ENCODE data around the gene CAPN8.

The CAPN8 gene

GRCh38 chr1:223712194-223712849 is 46.8 kb upstream of the CAPN8 start, which contains the start of gene CAPN2:
CAPN2 (plus strand) TSS chr1:223712539; CDS start chr1:223712641, 102 bp downstream.
- H3K36me3 ChIP-seq (ENCODE audit: control insufficient read depth in 4 of 4, insufficient read depth in 4 of 4, low read length in 3 of 4), result no peaks in the 10 kb centered on the region
- H3K4me3 ChIP-seq (ENCODE audit: control insufficient read depth in 1 of 7, extremely low read depth in 1 of 7, insufficient read depth in 4 of 7, low read depth in 2 of 7, low read length in 6 of 7), result peak within 1 kb of the TSS; percentile 44 to 82 (median 68)
- peak; percentile 72 to 80 (median 76) for DNase-seq
- no peaks in the 10 kb centered on the region for H3K9me3 ChIP-seq (ENCODE audit: control extremely low read depth in 1 of 5, control insufficient read depth in 4 of 5, insufficient read depth in 2 of 5, low read depth in 1 of 5, low read length in 4 of 5)
- H3K27ac ChIP-seq (ENCODE audit: insufficient read depth in 1 of 2, low read depth in 1 of 2, low read length in 2 of 2, poor library complexity in 1 of 2, severe bottlenecking in 2 of 2), result peak within 1 kb of the TSS in 1 of 2 experiments; percentile 60
- H3K27me3 ChIP-seq (replicated peaks in 2 of 5; ENCODE audit: control insufficient read depth in 4 of 5, insufficient read depth in 5 of 5, low read length in 4 of 5), result peaks cover 0 to 2% (median 0%) of the 10 kb centered on the region in 5 experiments
- ChIA-PET CTCF (interaction anchor here (1.0 to 4.5 kb wide), 13 partner anchors 9 to 64 kb away, joined by 3 to 41 read pairs (median 5); no protein-coding TSS in a partner anchor), POLR2A (interaction anchor here (0.6 to 1.2 kb wide), 2 partner anchors 18 to 37 kb away, joined by 3 to 5 read pairs; no protein-coding TSS in a partner anchor)
- WGBS (ENCODE audit: insufficient coverage), result under 1% methylated on average over 74 of the region's 74 CpGs
- H3K4me1 ChIP-seq (ENCODE audit: control extremely low read depth in 1 of 4, control insufficient read depth in 4 of 4, insufficient read depth in 4 of 4, low read length in 3 of 4), result peaks cover 0 to 35% (median 27%) of the 10 kb centered on the region in 4 experiments

GRCh38 chr1:223711747-223712193 is 46.3 kb upstream of the CAPN8 start:
- peak in 2 of 3 donors; percentile 64 to 69 for DNase-seq
- H3K4me1 ChIP-seq (ENCODE audit: control extremely low read depth in 1 of 4, control insufficient read depth in 4 of 4, insufficient read depth in 4 of 4, low read length in 3 of 4), result peaks cover 0 to 31% (median 25%) of the 10 kb centered on the region in 4 experiments
- ChIA-PET POLR2A (interaction anchor here (0.6 to 1.2 kb wide), 2 partner anchors 18 to 38 kb away, joined by 3 to 5 read pairs; no protein-coding TSS in a partner anchor), CTCF (interaction anchor here (1.0 to 4.5 kb wide), 11 partner anchors 10 to 65 kb away, joined by 3 to 41 read pairs (median 5); no protein-coding TSS in a partner anchor)
- H3K36me3 ChIP-seq (ENCODE audit: control insufficient read depth in 4 of 4, insufficient read depth in 4 of 4, low read length in 3 of 4), result no peaks in the 10 kb centered on the region
- no peaks in the 10 kb centered on the region for H3K9me3 ChIP-seq (ENCODE audit: control extremely low read depth in 1 of 5, control insufficient read depth in 4 of 5, insufficient read depth in 2 of 5, low read depth in 1 of 5, low read length in 4 of 5)
- peak overlapping the region in 6 of 7 experiments; percentile 65 to 82 (median 70) for H3K4me3 ChIP-seq (ENCODE audit: control insufficient read depth in 1 of 7, extremely low read depth in 1 of 7, insufficient read depth in 4 of 7, low read depth in 2 of 7, low read length in 6 of 7)
- peak overlapping the region in 1 of 2 experiments; percentile 53 for H3K27ac ChIP-seq (ENCODE audit: insufficient read depth in 1 of 2, low read depth in 1 of 2, low read length in 2 of 2, poor library complexity in 1 of 2, severe bottlenecking in 2 of 2)
- 89% methylated on average over 11 of the region's 15 CpGs for WGBS (ENCODE audit: insufficient coverage)
- peaks cover 0 to 2% (median 0%) of the 10 kb centered on the region in 5 experiments for H3K27me3 ChIP-seq (replicated peaks in 2 of 5; ENCODE audit: control insufficient read depth in 4 of 5, insufficient read depth in 5 of 5, low read length in 4 of 5)

- no peaks in the 10 kb centered on the region for H3K9me3 ChIP-seq (ENCODE audit: control extremely low read depth in 1 of 5, control insufficient read depth in 4 of 5, insufficient read depth in 2 of 5, low read depth in 1 of 5, low read length in 4 of 5)
- peaks cover 0 to 26% (median 19%) of the 10 kb centered on the region in 4 experiments for H3K4me1 ChIP-seq (ENCODE audit: control extremely low read depth in 1 of 4, control insufficient read depth in 4 of 4, insufficient read depth in 4 of 4, low read length in 3 of 4)
- H3K36me3 ChIP-seq (ENCODE audit: control insufficient read depth in 4 of 4, insufficient read depth in 4 of 4, low read length in 3 of 4), result no peaks in the 10 kb centered on the region
- no peak for DNase-seq
- CTCF ChIA-PET, result interaction anchor here (1.0 to 4.5 kb wide), 7 partner anchors 12 to 65 kb away, joined by 3 to 41 read pairs (median 6); no protein-coding TSS in a partner anchor
- H3K4me3 ChIP-seq (ENCODE audit: control insufficient read depth in 1 of 7, extremely low read depth in 1 of 7, insufficient read depth in 4 of 7, low read depth in 2 of 7, low read length in 6 of 7), result no peak overlapping the region
- POLR2A ChIA-PET, result no interaction called here
- H3K27me3 ChIP-seq (replicated peaks in 2 of 5; ENCODE audit: control insufficient read depth in 4 of 5, insufficient read depth in 5 of 5, low read length in 4 of 5), result peaks cover 0 to 2% (median 0%) of the 10 kb centered on the region in 5 experiments
- no CpG with 5 or more reads among the region's 1 CpG for WGBS (ENCODE audit: insufficient coverage)
- no peak overlapping the region for H3K27ac ChIP-seq (ENCODE audit: insufficient read depth in 1 of 2, low read depth in 1 of 2, low read length in 2 of 2, poor library complexity in 1 of 2, severe bottlenecking in 2 of 2)
Measured at GRCh38 chr1:223711173-223711572, 45.7 kb upstream of the CAPN8 start.

- Histone ChIP-seq H3K36me3 (ENCODE audit: control insufficient read depth in 4 of 4, insufficient read depth in 4 of 4, low read length in 3 of 4) (no peaks in the 10 kb centered on the region), H3K27ac (ENCODE audit: insufficient read depth in 1 of 2, low read depth in 1 of 2, low read length in 2 of 2, poor library complexity in 1 of 2, severe bottlenecking in 2 of 2) (no peak overlapping the region), H3K9me3 (ENCODE audit: control extremely low read depth in 1 of 5, control insufficient read depth in 4 of 5, insufficient read depth in 2 of 5, low read depth in 1 of 5, low read length in 4 of 5) (no peaks in the 10 kb centered on the region), H3K27me3 (replicated peaks in 2 of 5; ENCODE audit: control insufficient read depth in 4 of 5, insufficient read depth in 5 of 5, low read length in 4 of 5) (peaks cover 0 to 2% (median 0%) of the 10 kb centered on the region in 5 experiments), H3K4me3 (ENCODE audit: control insufficient read depth in 1 of 7, extremely low read depth in 1 of 7, insufficient read depth in 4 of 7, low read depth in 2 of 7, low read length in 6 of 7) (no peak overlapping the region), H3K4me1 (ENCODE audit: control extremely low read depth in 1 of 4, control insufficient read depth in 4 of 4, insufficient read depth in 4 of 4, low read length in 3 of 4) (peaks cover 0 to 20% (median 15%) of the 10 kb centered on the region in 4 experiments)
- CTCF ChIA-PET, result interaction anchor here (2.0 to 4.5 kb wide), 3 partner anchors 15 to 39 kb away, joined by 6 to 41 read pairs (median 7); no protein-coding TSS in a partner anchor
- DNase-seq, result no peak
- POLR2A ChIA-PET, result no interaction called here
- WGBS (ENCODE audit: insufficient coverage), result 85% methylated on average over 10 of the region's 12 CpGs
Measured at GRCh38 chr1:223710179-223711133, 45.0 kb upstream of the CAPN8 start.

GRCh38 chr1:223709598-223709997 is 44.1 kb upstream of the CAPN8 start:
- H3K4me3 ChIP-seq (ENCODE audit: control insufficient read depth in 1 of 7, extremely low read depth in 1 of 7, insufficient read depth in 4 of 7, low read depth in 2 of 7, low read length in 6 of 7), result no peak overlapping the region
- POLR2A ChIA-PET, result no interaction called here
- no peak for DNase-seq
- no peak overlapping the region for H3K27ac ChIP-seq (ENCODE audit: insufficient read depth in 1 of 2, low read depth in 1 of 2, low read length in 2 of 2, poor library complexity in 1 of 2, severe bottlenecking in 2 of 2)
- H3K27me3 ChIP-seq (replicated peaks in 2 of 5; ENCODE audit: control insufficient read depth in 4 of 5, insufficient read depth in 5 of 5, low read length in 4 of 5), result peaks cover 0 to 2% (median 0%) of the 10 kb centered on the region in 5 experiments
- H3K4me1 ChIP-seq (ENCODE audit: control extremely low read depth in 1 of 4, control insufficient read depth in 4 of 4, insufficient read depth in 4 of 4, low read length in 3 of 4), result peaks cover 0 to 20% (median 15%) of the 10 kb centered on the region in 4 experiments
- no peaks in the 10 kb centered on the region for H3K9me3 ChIP-seq (ENCODE audit: control extremely low read depth in 1 of 5, control insufficient read depth in 4 of 5, insufficient read depth in 2 of 5, low read depth in 1 of 5, low read length in 4 of 5)
- CTCF ChIA-PET, result interaction anchor here (2.0 to 4.5 kb wide), 2 partner anchors 17 to 40 kb away, joined by 7 to 41 read pairs; no protein-coding TSS in a partner anchor
- H3K36me3 ChIP-seq (ENCODE audit: control insufficient read depth in 4 of 4, insufficient read depth in 4 of 4, low read length in 3 of 4), result no peaks in the 10 kb centered on the region
- whole genome bisulfite sequencing (ENCODE audit: insufficient coverage), result 80% methylated on average over 1 of the region's 3 CpGs

- no peak overlapping the region for H3K4me3 ChIP-seq (ENCODE audit: control insufficient read depth in 1 of 7, extremely low read depth in 1 of 7, insufficient read depth in 4 of 7, low read depth in 2 of 7, low read length in 6 of 7)
- ChIA-PET POLR2A (no interaction called here), CTCF (interaction anchor here (0.6 to 2.3 kb wide), 3 partner anchors 12 to 41 kb away, joined by 3 to 10 read pairs (median 3); no protein-coding TSS in a partner anchor)
- H3K4me1 ChIP-seq (ENCODE audit: control extremely low read depth in 1 of 4, control insufficient read depth in 4 of 4, insufficient read depth in 4 of 4, low read length in 3 of 4), result peaks cover 0 to 20% (median 14%) of the 10 kb centered on the region in 4 experiments
- no peaks in the 10 kb centered on the region for H3K36me3 ChIP-seq (ENCODE audit: control insufficient read depth in 4 of 4, insufficient read depth in 4 of 4, low read length in 3 of 4)
- DNase-seq, result no peak
- 98% methylated on average over 3 of the region's 3 CpGs for WGBS (ENCODE audit: insufficient coverage)
- peaks cover 0 to 2% (median 0%) of the 10 kb centered on the region in 5 experiments for H3K27me3 ChIP-seq (replicated peaks in 2 of 5; ENCODE audit: control insufficient read depth in 4 of 5, insufficient read depth in 5 of 5, low read length in 4 of 5)
- H3K9me3 ChIP-seq (ENCODE audit: control extremely low read depth in 1 of 5, control insufficient read depth in 4 of 5, insufficient read depth in 2 of 5, low read depth in 1 of 5, low read length in 4 of 5), result no peaks in the 10 kb centered on the region
- no peak overlapping the region for H3K27ac ChIP-seq (ENCODE audit: insufficient read depth in 1 of 2, low read depth in 1 of 2, low read length in 2 of 2, poor library complexity in 1 of 2, severe bottlenecking in 2 of 2)
Measured at GRCh38 chr1:223708651-223709268, 43.3 kb upstream of the CAPN8 start.

Measured in common myeloid progenitor, CD34-positive (primary cell).